Prostate gland (tissue), 2 donors: ENCODE measurements around the gene RACK1. TPM values are rescaled to one million over a fixed set of nuclear protein-coding genes. Genes with fewer than 3 reads are reported as not detected.

Experiments used
- DNase-seq: peaks from one replicate; pipeline ENCODE4 v3.0.0-alpha.2; 2019; ENCODE audit warnings: low spot score
- H3K27ac ChIP-seq, 2 donors: fragments of 200-600 bp; sonication (generic); 2 replicates each; pipeline ENCODE4 v1.5.1; 2017 to 2019
- H3K27me3 ChIP-seq: fragments of 200-600 bp; sonication (generic); replicated peaks from 2 replicates; pipeline ENCODE4 v1.5.1; 2019; ENCODE audit not compliant: insufficient read depth
- H3K36me3 ChIP-seq, 2 donors: fragments of 200-600 bp; sonication (generic); 1 replicate in 1 of 2; 2 replicates in 1 of 2; pipeline versions ENCODE4 v1.5.1 to v1.8.1; 2017 to 2019
- H3K4me1 ChIP-seq: fragments of 200-600 bp; sonication (generic); replicated peaks from 2 replicates; pipeline ENCODE4 v1.5.1; 2019
- H3K4me3 ChIP-seq, 2 donors: fragments of 200-600 bp; sonication (generic); 2 replicates each; pipeline ENCODE4 v1.5.1; 2017 to 2019
- H3K9me3 ChIP-seq: fragments of 200-600 bp; sonication (generic); 2 replicates; pipeline ENCODE4 v1.5.1; 2017
- CTCF ChIP-seq, 4 experiments: fragments of 200-600 bp in 2 of 4; fragments of 450-650 bp in 2 of 4; sonication (generic) in 2 of 4; IDR thresholded peaks; 1 replicate in 3 of 4; 2 replicates in 1 of 4; pipeline ENCODE4 v1.5.1; 2016 to 2019; ENCODE audit warnings: antibody characterized with exemption in 4 of 4, mild to moderate bottlenecking in 2 of 4, moderate library complexity in 2 of 4
- POLR2A ChIP-seq: fragments of 450-650 bp; IDR thresholded peaks from one replicate; pipeline ENCODE4 v1.6.1; 2016; ENCODE audit warnings: antibody characterized with exemption, mild to moderate bottlenecking
- POLR2AphosphoS5 ChIP-seq: sonication (generic); formaldehyde crosslinking; IDR thresholded peaks from one replicate; pipeline ENCODE4 v1.6.1; 2017; ENCODE audit warnings: antibody characterized with exemption
- WGBS: methylation state at CpG from one replicate; pipeline ENCODE4 v1.1.5; 2018; 5-methylcytosine and 5-hydroxymethylcytosine counted together
- intact Hi-C: fragments of 100-400 bp; cut with DNase I; formaldehyde crosslinking; loops from one replicate; pipeline ENCODE4 v1.14.2; 2022
- total RNA-seq, 2 donors: library from RNA; depleted of rRNA; stranded (reverse); fragments of >200 nt; gene quantifications; one replicate each; pipeline ENCODE4 v1.1.0, GENCODE V29; 2016

The RACK1 gene
- total RNA-seq, 2 donors from 2014 or later = 2,058 to 4,360 TPM

- no peak for TF ChIP-seq CTCF (IDR thresholded peaks at IDR 0.05)
- no peaks in the 10 kb centered on the region for H3K9me3 ChIP-seq
- H3K36me3 ChIP-seq = peaks cover 0 to 5% of the 10 kb centered on the region in 2 donors
- WGBS = 90% methylated on average over 13 of the region's 13 CpGs
- H3K27ac ChIP-seq = no peak overlapping the region
- no peak for DNase-seq
- H3K4me1 ChIP-seq = no peaks in the 10 kb centered on the region
- H3K4me3 ChIP-seq = no peak overlapping the region
- H3K27me3 ChIP-seq = no peaks in the 10 kb centered on the region
- intact Hi-C loops = no loop called here
Observed at GRCh38 chr5:181229996-181230395, 13.7 kb downstream of the RACK1 start.

- no peaks in the 10 kb centered on the region for H3K9me3 ChIP-seq
- DNase-seq = no peak
- no peaks in the 10 kb centered on the region for H3K4me1 ChIP-seq
- WGBS = 71% methylated on average over 22 of the region's 22 CpGs
- H3K36me3 ChIP-seq = no peaks in the 10 kb centered on the region
- TF ChIP-seq POLR2A (no peak), POLR2AphosphoS5 (no peak), CTCF (IDR thresholded peaks at IDR 0.05) (no peak)
- H3K4me3 ChIP-seq = peak overlapping the region; percentile 84 to 90
- peak overlapping the region in 1 of 2 donors; percentile 98 for H3K27ac ChIP-seq
- no peaks in the 10 kb centered on the region for H3K27me3 ChIP-seq
- intact Hi-C loops = no loop called here
Observed at GRCh38 chr5:181224390-181225229, 19.1 kb downstream of the RACK1 start.

- TF ChIP-seq CTCF (IDR thresholded peaks at IDR 0.05) (no peak), POLR2AphosphoS5 (no peak), POLR2A (no peak)
- no peaks in the 10 kb centered on the region for H3K36me3 ChIP-seq
- H3K4me1 ChIP-seq = no peaks in the 10 kb centered on the region
- no peaks in the 10 kb centered on the region for H3K9me3 ChIP-seq
- WGBS = under 1% methylated on average over 29 of the region's 31 CpGs
- peak overlapping the region; percentile 98 for H3K27ac ChIP-seq
- peak overlapping the region; percentile 84 to 90 for H3K4me3 ChIP-seq
- DNase-seq = no peak
- intact Hi-C loops = loop anchor here (2.0 kb wide), 1 partner anchor 19 kb away; the partner anchor contains the start of gene RACK1
- no peaks in the 10 kb centered on the region for H3K27me3 ChIP-seq
Observed at GRCh38 chr5:181223729-181224389, 19.8 kb downstream of the RACK1 start.

GRCh38 chr5:181223058-181223728, 20.5 kb downstream of the RACK1 start, which contains the start of gene TRIM41:
Gene TRIM41 (plus strand): TSS chr5:181223281. CDS start chr5:181224000, 719 bp downstream.
- TF ChIP-seq CTCF (IDR thresholded peaks at IDR 0.05) (no peak), POLR2AphosphoS5 (peak; percentile 89), POLR2A (peak; percentile 68)
- H3K9me3 ChIP-seq = no peaks in the 10 kb centered on the region
- no peaks in the 10 kb centered on the region for H3K36me3 ChIP-seq
- H3K4me1 ChIP-seq = no peaks in the 10 kb centered on the region
- DNase-seq = peak; percentile 95
- peak within 1 kb of the TSS; percentile 84 to 90 for H3K4me3 ChIP-seq
- under 1% methylated on average over 38 of the region's 59 CpGs for WGBS
- peak within 1 kb of the TSS; percentile 98 for H3K27ac ChIP-seq
- intact Hi-C loops = loop anchor here (2.0 kb wide), 1 partner anchor 20 kb away; the partner anchor contains the start of gene RACK1
- no peaks in the 10 kb centered on the region for H3K27me3 ChIP-seq
